Thymus (tissue), 11 donors: Measurements from ENCODE around the gene CCSER1. TPM values are rescaled to one million over a fixed set of nuclear protein-coding genes. Genes with fewer than 3 reads are reported as not detected.

Source experiments
- DNase-seq, 9 donors: peaks; one replicate each; pipeline ENCODE4 v3.0.0-alpha.2; 2013; ENCODE audit warnings: low spot score in 9 of 9, low read depth in 6 of 9, missing footprints in 1 of 9
- H3K27ac ChIP-seq, 2 donors: one replicate each; pipeline ENCODE4 v1.5.1; 2013; ENCODE audit warnings: control low read depth in 1 of 2, low read depth in 1 of 2, low read length in 1 of 2, mild to moderate bottlenecking in 1 of 2, moderate library complexity in 1 of 2
- H3K27me3 ChIP-seq, 2 donors: one replicate each; pipeline ENCODE4 v1.5.1; 2013; ENCODE audit warnings: low read length in 1 of 2; ENCODE audit not compliant: control insufficient read depth in 2 of 2, insufficient read depth in 1 of 2
- H3K36me3 ChIP-seq, 2 donors: one replicate each; pipeline ENCODE4 v1.5.1; 2013; ENCODE audit warnings: low read length in 1 of 2, mild to moderate bottlenecking in 1 of 2, moderate library complexity in 1 of 2; ENCODE audit not compliant: control insufficient read depth in 2 of 2, insufficient read depth in 2 of 2
- H3K4me1 ChIP-seq, 2 donors: one replicate each; pipeline ENCODE4 v1.5.1; 2013; ENCODE audit warnings: low read length in 2 of 2; ENCODE audit not compliant: control insufficient read depth in 2 of 2, insufficient read depth in 2 of 2
- H3K4me3 ChIP-seq, 2 donors: one replicate each; pipeline ENCODE4 v1.5.1; 2013; ENCODE audit warnings: low read length in 2 of 2, control low read depth in 1 of 2, mild to moderate bottlenecking in 1 of 2
- H3K9me3 ChIP-seq, 2 donors: one replicate each; pipeline ENCODE4 v1.5.1; 2013; ENCODE audit warnings: low read length in 1 of 2, mild to moderate bottlenecking in 1 of 2; ENCODE audit not compliant: control insufficient read depth in 2 of 2, insufficient read depth in 1 of 2
- WGBS: extraction: QIAGEN DNeasy Blood & Tissue Kit; methylation state at CpG from one replicate; pipeline ENCODE4 v1.1.7; 2013; 5-methylcytosine and 5-hydroxymethylcytosine counted together
- polyA plus RNA-seq: library from polyadenylated mRNA; stranded (reverse); fragments of 200-250 nt; gene quantifications from one replicate; pipeline ENCODE4 v1.2.3, GENCODE V29; 2013
- total RNA-seq: library from RNA; stranded (reverse); fragments of 120-200 nt; gene quantifications from one replicate; pipeline ENCODE4 v1.2.4, GENCODE V29; 2013
- donor health status: healthy.

CCSER1 gene
- total and polyA plus RNA-seq, 2 donors: 2.0 to 8.7 TPM

DNA sequence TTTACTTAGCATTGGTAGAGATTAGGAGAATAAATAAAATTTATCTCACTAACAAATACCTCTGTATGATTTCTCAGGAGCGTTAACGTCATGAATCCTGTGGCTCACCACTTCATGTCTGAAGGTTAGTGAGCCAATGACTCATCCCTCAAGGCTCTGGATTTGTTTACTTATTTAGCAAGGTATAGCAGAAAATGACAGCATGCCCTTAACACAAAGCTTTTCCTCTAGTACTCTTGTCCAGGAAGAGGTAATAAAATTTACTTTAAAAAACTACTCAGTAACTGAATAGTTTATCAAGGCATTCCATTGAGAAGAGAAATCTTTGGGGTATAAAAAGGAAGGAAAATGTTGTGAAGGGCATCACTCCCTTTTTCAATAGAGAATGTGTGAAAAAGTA is 823.8 kb downstream of the CCSER1 start:
- Histone ChIP-seq H3K9me3 (no peaks in the 10 kb centered on the region), H3K27me3 (no peaks in the 10 kb centered on the region), H3K4me3 (no peak overlapping the region), H3K27ac (no peak overlapping the region), H3K36me3 (no peaks in the 10 kb centered on the region), H3K4me1 (no peaks in the 10 kb centered on the region)
- WGBS: 94% methylated on average over 2 of the region's 2 CpGs
- DNase-seq: no peak

DNA sequence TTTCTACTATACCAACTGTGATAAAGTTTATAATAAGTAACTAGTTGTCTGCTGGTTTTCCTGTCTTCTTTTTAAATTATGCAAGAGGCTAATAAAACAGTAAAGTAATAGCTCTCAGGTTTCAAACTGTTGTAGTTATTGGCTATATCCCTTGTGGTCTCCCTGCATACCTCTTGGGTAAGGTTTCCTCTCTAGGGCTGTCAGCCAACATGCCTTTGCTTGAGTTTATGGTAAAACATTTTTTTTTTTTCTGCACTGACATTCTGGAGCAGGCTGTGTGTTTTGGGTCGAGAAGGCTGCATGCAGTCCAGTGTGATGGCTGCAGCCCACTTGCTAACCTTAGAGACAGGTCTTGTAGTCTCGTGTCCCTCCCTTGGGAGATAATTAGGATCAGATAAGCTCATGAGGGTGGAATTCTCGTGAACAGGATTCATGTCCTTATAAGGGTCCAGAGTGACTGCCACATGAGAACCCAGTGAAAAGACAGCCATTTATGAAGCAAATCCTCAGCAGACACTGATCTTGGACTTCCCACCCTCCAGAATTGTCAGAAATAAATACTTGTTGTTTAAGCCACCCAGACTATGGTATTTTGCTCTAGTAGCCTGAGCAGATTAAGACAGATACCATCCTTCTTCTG is 831.2 kb downstream of the CCSER1 start:
- Histone ChIP-seq H3K27ac (no peak overlapping the region), H3K4me3 (no peak overlapping the region), H3K27me3 (no peaks in the 10 kb centered on the region), H3K9me3 (no peaks in the 10 kb centered on the region), H3K4me1 (no peaks in the 10 kb centered on the region), H3K36me3 (no peaks in the 10 kb centered on the region)
- no peak for DNase-seq
- WGBS: 86% methylated on average over 3 of the region's 3 CpGs

DNA sequence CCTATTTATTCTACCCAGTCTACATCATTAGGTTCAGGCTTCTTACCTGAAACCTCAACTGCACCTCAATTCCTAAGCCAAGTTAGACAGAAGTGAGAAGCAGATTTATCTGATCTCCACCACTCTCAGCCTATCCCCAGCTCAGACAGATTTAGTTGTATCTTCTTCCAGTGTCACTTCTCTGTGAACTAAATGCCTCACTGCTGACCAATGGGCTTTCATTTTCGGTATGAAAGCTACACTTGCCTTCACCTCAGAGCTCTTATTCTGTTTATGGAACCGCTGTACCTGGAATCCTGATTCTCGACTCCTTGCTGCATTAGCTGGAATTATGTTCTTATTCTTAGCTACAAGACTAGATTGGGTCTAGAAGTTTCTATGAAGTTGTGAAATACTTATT is 833.2 kb downstream of the CCSER1 start:
- no peak overlapping the region for H3K4me3 ChIP-seq
- 92% methylated on average over 3 of the region's 3 CpGs for WGBS
- DNase-seq: no peak
- no peaks in the 10 kb centered on the region for H3K4me1 ChIP-seq
- H3K9me3 ChIP-seq: no peaks in the 10 kb centered on the region
- no peak overlapping the region for H3K27ac ChIP-seq
- no peaks in the 10 kb centered on the region for H3K36me3 ChIP-seq
- no peaks in the 10 kb centered on the region for H3K27me3 ChIP-seq

DNA sequence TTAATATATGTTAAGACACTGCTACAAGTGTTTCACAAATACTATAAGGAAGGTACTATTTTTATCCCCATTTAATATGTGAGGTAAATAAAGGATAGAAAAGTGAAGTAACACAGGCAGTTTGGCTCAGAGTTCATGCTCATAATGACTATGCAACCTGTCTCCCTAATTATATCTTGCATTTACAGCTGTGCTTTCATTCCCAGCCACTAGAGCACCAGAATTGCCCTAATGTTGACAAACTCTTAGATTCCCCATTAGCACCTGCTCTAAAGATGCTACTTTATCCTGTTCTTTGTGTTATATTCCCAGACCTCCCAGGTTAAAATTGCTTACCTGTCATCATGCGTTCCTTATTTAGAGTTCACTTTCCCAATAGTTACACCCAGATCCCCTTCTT is 833.6 kb downstream of the CCSER1 start:
- Histone ChIP-seq H3K36me3 (no peaks in the 10 kb centered on the region), H3K27ac (no peak overlapping the region), H3K4me1 (no peaks in the 10 kb centered on the region), H3K4me3 (no peak overlapping the region), H3K9me3 (no peaks in the 10 kb centered on the region), H3K27me3 (no peaks in the 10 kb centered on the region)
- no peak for DNase-seq
- WGBS: 96% methylated on average over 1 of the region's 1 CpG

DNA sequence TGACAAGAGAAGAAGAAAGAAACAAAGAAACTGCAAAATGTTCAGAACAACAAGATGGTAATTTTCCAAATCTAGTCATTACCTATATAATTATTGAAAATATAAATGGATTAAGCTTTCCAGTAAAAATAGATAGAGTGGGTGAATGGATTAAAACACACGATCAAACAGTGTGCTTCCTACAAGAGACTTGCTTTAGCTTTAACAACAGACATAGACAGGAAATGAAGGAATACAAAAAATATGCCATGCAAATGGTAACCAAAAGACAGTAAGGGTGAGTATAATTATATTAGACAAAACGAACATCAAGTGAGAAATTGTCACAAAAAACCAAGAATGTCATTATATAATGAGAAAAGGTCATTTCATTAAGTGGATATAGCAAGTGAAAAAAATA is 842.8 kb downstream of the CCSER1 start:
- no peak for DNase-seq
- no peaks in the 10 kb centered on the region for H3K36me3 ChIP-seq
- H3K4me1 ChIP-seq: no peaks in the 10 kb centered on the region
- H3K9me3 ChIP-seq: no peaks in the 10 kb centered on the region
- H3K4me3 ChIP-seq: no peak overlapping the region
- no peak overlapping the region for H3K27ac ChIP-seq
- 84% methylated on average over 2 of the region's 2 CpGs for WGBS
- H3K27me3 ChIP-seq: no peaks in the 10 kb centered on the region

DNA sequence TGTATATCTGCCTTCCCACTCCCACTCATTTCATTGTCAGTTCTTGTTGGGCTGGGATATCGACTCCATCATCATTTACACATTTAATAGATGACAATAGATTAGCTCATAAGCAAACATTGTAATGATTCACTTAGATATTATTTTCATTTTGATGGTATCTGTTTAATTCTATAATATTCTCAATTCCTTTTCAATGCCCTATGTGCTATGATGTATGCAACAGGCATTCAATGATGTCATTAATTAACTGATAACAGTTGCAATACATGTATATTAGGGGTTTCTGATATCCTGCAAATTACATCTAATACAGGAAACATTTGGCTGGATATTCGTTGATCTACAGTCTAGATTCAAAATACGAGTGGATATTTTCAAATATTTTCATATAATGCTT is 850.5 kb downstream of the CCSER1 start:
- H3K4me1 ChIP-seq: no peaks in the 10 kb centered on the region
- no peaks in the 10 kb centered on the region for H3K36me3 ChIP-seq
- no peak overlapping the region for H3K27ac ChIP-seq
- no peaks in the 10 kb centered on the region for H3K27me3 ChIP-seq
- WGBS: 88% methylated on average over 3 of the region's 3 CpGs
- DNase-seq: no peak
- H3K9me3 ChIP-seq: no peaks in the 10 kb centered on the region
- no peak overlapping the region for H3K4me3 ChIP-seq

DNA sequence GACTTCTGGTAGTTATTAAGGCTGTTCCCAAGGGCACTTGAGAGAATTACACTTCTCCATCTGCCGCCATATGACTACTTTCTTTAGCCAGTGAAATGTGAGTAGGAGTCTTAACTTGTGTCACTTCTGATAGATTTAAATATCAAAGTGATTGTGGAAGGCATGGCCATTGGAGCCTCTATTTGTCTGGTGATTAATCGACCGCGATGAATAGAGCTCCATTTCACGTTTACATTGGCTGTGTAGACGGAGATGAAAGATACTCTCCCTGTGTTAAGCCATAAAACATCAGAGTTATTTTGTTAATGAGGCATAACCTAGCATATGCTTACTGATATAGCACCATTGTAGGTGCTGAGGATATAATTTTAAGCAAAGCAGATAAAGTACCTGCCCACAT is 852.4 kb downstream of the CCSER1 start:
- Histone ChIP-seq H3K4me1 (no peaks in the 10 kb centered on the region), H3K27me3 (no peaks in the 10 kb centered on the region), H3K4me3 (no peak overlapping the region), H3K36me3 (no peaks in the 10 kb centered on the region), H3K27ac (no peak overlapping the region), H3K9me3 (no peaks in the 10 kb centered on the region)
- 96% methylated on average over 6 of the region's 6 CpGs for WGBS
- DNase-seq: no peak

DNA sequence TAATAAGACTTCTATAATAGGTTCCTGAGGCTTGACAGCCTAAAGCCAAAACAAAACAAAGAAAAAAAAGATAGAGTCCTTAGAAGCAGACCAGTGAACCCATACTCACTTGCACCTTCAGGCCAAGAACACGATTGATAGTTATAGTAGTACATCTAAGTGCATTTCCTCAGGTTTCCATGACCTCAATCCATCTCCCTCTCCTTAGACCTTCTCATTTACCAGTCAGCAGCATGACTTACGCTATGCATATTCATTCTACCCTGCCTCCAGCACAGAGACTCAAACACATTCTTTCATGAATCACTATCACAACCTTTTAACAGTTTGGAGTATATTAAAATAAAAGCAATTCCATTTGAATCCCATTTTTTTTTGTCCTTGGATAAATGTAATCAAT is 855.6 kb downstream of the CCSER1 start:
- Histone ChIP-seq H3K27me3 (no peaks in the 10 kb centered on the region), H3K4me3 (no peak overlapping the region), H3K9me3 (no peaks in the 10 kb centered on the region), H3K36me3 (no peaks in the 10 kb centered on the region), H3K4me1 (no peaks in the 10 kb centered on the region), H3K27ac (no peak overlapping the region)
- no peak for DNase-seq
- 87% methylated on average over 2 of the region's 2 CpGs for WGBS

DNA sequence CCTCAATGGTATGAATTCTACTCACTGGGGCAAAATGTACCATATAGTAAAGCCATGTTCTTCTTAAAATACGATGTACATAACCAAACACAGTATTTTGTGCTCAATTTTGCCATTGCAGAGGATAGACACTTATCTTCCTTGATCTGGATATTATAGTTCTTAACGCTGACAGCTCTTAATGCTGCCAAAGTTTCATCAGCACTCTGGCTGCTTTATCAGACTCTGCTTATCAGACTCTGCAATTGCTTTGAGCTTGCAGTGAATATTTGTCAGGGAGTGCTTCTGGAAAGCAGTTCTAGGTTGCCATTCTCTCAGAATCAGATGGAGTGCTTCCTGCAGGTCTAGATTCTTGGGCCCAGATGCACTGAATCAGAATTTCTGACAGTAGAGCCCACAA is 863.1 kb downstream of the CCSER1 start:
- DNase-seq: no peak
- Histone ChIP-seq H3K27me3 (no peaks in the 10 kb centered on the region), H3K27ac (no peak overlapping the region), H3K9me3 (no peaks in the 10 kb centered on the region), H3K4me3 (no peak overlapping the region), H3K4me1 (no peaks in the 10 kb centered on the region), H3K36me3 (no peaks in the 10 kb centered on the region)
- WGBS: 77% methylated on average over 2 of the region's 2 CpGs

DNA sequence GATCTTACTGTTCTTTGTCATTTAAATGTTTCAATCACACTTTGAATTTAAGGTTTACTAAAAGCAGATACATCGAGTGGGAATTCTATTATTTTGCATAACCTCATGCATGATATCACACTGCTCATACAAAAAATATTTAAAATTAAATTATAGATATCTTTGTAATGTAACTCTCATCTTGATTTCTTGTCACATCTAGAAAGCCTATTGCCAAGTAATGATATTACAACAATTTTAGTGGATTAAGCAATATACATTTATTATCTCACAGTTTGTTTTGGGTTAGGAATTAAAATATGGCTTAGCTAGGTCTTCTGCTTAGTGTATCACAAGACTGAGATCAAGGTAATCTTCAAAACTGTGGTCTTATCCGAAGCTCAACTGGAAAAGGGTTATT is 865.0 kb downstream of the CCSER1 start:
- H3K9me3 ChIP-seq: no peaks in the 10 kb centered on the region
- no peak for DNase-seq
- no peak overlapping the region for H3K4me3 ChIP-seq
- H3K27ac ChIP-seq: no peak overlapping the region
- WGBS: 80% methylated on average over 2 of the region's 2 CpGs
- H3K36me3 ChIP-seq: no peaks in the 10 kb centered on the region
- no peaks in the 10 kb centered on the region for H3K4me1 ChIP-seq
- H3K27me3 ChIP-seq: no peaks in the 10 kb centered on the region
